ENCODE data around the gene HSD17B14. TPM values are rescaled to one million over a fixed set of nuclear protein-coding genes. Genes with fewer than 3 reads are reported as not detected.

HSD17B14 gene
- total and polyA plus RNA-seq, 2 of the 13 experiments (the other 11 are each of a cell fraction or from before 2014, with no cell fraction given): 0.58 to 1.2 TPM

GRCh38 chr19:48807590-48808308 is 28.5 kb downstream of the HSD17B14 start (continued):
- TF ChIP-seq AGO2 (optimal IDR thresholded peaks at IDR 0.05; ENCODE audit: low read depth, low read length): peak; percentile 79
- TF ChIP-seq ZNF460 (CRISPR knock-in tag; IDR thresholded peaks at IDR 0.05; ENCODE audit: borderline replicate concordance): peak; percentile 22; the same call in 1 of the 2 replicates
- TF ChIP-seq RFX1 (IDR thresholded peaks at IDR 0.05): peak; percentile 27; the same call in 1 of the 2 replicates
- peak; percentile 60 for TF ChIP-seq HNF4A (CRISPR knock-in tag; IDR thresholded peaks at IDR 0.05)
- no peak for TF ChIP-seq PREB (CRISPR knock-in tag; IDR thresholded peaks at IDR 0.05)
- TF ChIP-seq HNF1B (CRISPR knock-in tag; IDR thresholded peaks at IDR 0.05): peak; percentile 12; the same call in 1 of the 2 replicates
- TF ChIP-seq ZMAT3 (CRISPR knock-in tag; conservative IDR thresholded peaks at IDR 0.05): 0 out of 2 replicates have a peak, but pooled peaks have one; percentile 45
- TF ChIP-seq ZFP36L1 (CRISPR knock-in tag; IDR thresholded peaks at IDR 0.05): 0 out of 2 replicates have a peak, but pooled peaks have one; percentile 20
- 0 out of 2 replicates have a peak, but pooled peaks have one; percentile 19 for TF ChIP-seq ZFYVE20 (CRISPR knock-in tag; IDR thresholded peaks at IDR 0.05; ENCODE audit: borderline replicate concordance, low read depth)
- TF ChIP-seq KDM5A (IDR thresholded peaks at IDR 0.05; ENCODE audit: borderline replicate concordance, low read length): 0 out of 2 replicates have a peak, but pooled peaks have one; percentile 60
- TF ChIP-seq PAWR (CRISPR knock-in tag; IDR thresholded peaks at IDR 0.05; ENCODE audit: borderline replicate concordance): no peak
- no peak for TF ChIP-seq XBP1 (CRISPR knock-in tag; IDR thresholded peaks at IDR 0.05)
- no peak for TF ChIP-seq ZNF431 (CRISPR knock-in tag; IDR thresholded peaks at IDR 0.05; ENCODE audit: borderline replicate concordance, low read depth)
- TF ChIP-seq TAF15 (IDR thresholded peaks at IDR 0.05; ENCODE audit: low read depth, low read length, poor library complexity, severe bottlenecking): no peak
- peak; percentile 19; the same call in 1 of the 2 replicates for TF ChIP-seq MAX (IDR thresholded peaks at IDR 0.05)
- TF ChIP-seq DBP (CRISPR knock-in tag; IDR thresholded peaks at IDR 0.05; ENCODE audit: not compliant biosample characterization): no peak
- TF ChIP-seq ZNF326 (CRISPR knock-in tag; IDR thresholded peaks at IDR 0.05; ENCODE audit: borderline replicate concordance): 0 out of 2 replicates have a peak, but pooled peaks have one; percentile 56
- peak; percentile 39; the same call in 1 of the 2 replicates for TF ChIP-seq ZNF567 (CRISPR knock-in tag; IDR thresholded peaks at IDR 0.05; ENCODE audit: borderline replicate concordance)
- TF ChIP-seq PHF20 (CRISPR knock-in tag; IDR thresholded peaks at IDR 0.05): no peak; the same call in 1 of the 2 replicates
- no peak for TF ChIP-seq SP1 (IDR thresholded peaks at IDR 0.05)
- 0 out of 2 replicates have a peak, but pooled peaks have one; percentile 31 for TF ChIP-seq SP1 (CRISPR knock-in tag; IDR thresholded peaks at IDR 0.05)
- TF ChIP-seq ZNF605 (CRISPR knock-in tag; IDR thresholded peaks at IDR 0.05): peak; percentile 43; the same call in 1 of the 2 replicates

All from HepG2 (cell line).